Fibroblast of the aortic adventitia (primary cell): Measurements from ENCODE around the gene KCNAB1. TPM values are rescaled to one million over a fixed set of nuclear protein-coding genes. Genes with fewer than 3 reads are reported as not detected.

ENCODE experiments used
- DNase-seq: peaks from one replicate; pipeline ENCODE4 v3.0.0-alpha.2; 2010; ENCODE audit warnings: low read depth
- H3K4me3 ChIP-seq: 2 replicates; pipeline ENCODE4 v1.5.1; 2011; ENCODE audit warnings: low read depth, mild to moderate bottlenecking, control low read depth, low read length, moderate library complexity
- total RNA-seq: library from RNA; depleted of rRNA; stranded (reverse); fragments of >200 nt; gene quantifications from 2 replicates; pipeline ENCODE4 v1.2.3, GENCODE V29; 2012; ENCODE audit warnings: low replicate concordance
- TF ChIP-seq, protein P1 (sequence below): IDR thresholded peaks from 2 replicates; pipeline ENCODE4 v1.5.1; 2011; ENCODE audit warnings: mild to moderate bottlenecking, low read length, control low read depth, inconsistent platforms; ENCODE audit not compliant: insufficient read depth

KCNAB1 gene
- total RNA-seq, 1 donor = 3.3 TPM

DNA sequence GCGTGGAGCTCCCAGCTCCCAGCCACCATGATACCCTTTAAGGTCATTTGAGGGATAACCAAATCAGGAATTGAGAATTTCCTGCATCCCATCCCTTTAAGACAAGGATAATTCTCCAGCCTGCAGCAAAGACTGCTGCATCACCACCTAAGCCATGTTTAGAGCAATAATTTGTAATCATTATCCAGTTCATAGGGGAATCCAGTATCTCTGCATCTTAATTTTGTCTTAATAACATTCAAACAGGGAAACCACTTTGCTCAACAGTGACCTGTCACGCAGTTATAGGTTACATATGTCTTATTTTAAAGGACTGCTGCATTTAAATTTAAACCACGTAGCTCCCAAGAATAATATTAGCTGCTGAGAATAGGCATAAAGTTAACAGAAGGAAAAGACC, 246.2 kb downstream of the KCNAB1 start:
- DNase-seq = no peak

GRCh38 chr3:156368189-156368588, 247.8 kb downstream of the KCNAB1 start:
- no peak overlapping the region for H3K4me3 ChIP-seq
- TF ChIP-seq, protein P1, sequence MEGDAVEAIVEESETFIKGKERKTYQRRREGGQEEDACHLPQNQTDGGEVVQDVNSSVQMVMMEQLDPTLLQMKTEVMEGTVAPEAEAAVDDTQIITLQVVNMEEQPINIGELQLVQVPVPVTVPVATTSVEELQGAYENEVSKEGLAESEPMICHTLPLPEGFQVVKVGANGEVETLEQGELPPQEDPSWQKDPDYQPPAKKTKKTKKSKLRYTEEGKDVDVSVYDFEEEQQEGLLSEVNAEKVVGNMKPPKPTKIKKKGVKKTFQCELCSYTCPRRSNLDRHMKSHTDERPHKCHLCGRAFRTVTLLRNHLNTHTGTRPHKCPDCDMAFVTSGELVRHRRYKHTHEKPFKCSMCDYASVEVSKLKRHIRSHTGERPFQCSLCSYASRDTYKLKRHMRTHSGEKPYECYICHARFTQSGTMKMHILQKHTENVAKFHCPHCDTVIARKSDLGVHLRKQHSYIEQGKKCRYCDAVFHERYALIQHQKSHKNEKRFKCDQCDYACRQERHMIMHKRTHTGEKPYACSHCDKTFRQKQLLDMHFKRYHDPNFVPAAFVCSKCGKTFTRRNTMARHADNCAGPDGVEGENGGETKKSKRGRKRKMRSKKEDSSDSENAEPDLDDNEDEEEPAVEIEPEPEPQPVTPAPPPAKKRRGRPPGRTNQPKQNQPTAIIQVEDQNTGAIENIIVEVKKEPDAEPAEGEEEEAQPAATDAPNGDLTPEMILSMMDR = no peak
- DNase-seq = no peak

More for the DNA sequence above, 246.2 kb downstream of the KCNAB1 start:
- TF ChIP-seq, protein P1 = no peak
- H3K4me3 ChIP-seq = no peak overlapping the region

DNA sequence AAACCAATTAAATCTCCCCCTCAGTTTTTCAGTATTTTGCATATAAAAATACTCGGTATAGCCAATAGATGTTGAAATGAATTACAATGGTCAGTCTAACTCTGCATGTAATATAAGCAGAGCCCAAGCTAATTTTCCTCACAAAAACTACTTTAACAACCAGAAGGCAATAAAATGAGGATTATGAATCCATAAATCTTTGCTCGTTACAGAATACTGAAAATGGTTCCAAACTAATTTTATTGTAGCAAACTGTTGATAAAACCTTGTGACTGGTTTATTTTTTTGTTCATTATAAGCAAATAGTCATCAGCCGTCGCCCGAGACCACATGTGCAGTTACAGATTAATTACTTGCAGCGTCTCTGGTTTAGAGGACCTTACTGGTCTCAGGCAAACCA, 251.3 kb downstream of the KCNAB1 start:
- no peak for DNase-seq
- TF ChIP-seq, protein P1 = no peak
- H3K4me3 ChIP-seq = no peak overlapping the region

GRCh38 chr3:156373095-156373494, 252.7 kb downstream of the KCNAB1 start:
- DNase-seq = no peak
- TF ChIP-seq, protein P1 = no peak

DNA sequence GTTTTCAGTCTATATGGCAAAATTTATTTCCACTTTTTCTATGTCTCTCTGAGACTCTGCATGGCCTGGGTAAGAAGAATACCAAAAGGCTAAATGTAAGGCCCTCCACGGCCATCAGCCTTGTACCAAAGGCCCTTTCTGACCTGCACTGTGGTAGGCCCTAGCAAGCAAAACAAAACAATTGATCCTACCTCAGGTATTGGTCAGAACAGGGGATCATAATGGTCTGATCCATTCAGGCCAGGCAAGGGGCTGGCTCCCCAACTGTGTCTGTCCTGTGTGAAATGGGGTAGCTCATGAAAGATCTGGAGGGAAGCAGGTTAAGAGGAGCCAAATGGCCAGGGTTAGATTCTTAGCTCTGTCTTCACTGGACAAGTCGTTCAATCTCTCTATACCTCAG, 253.3 kb downstream of the KCNAB1 start:
- H3K4me3 ChIP-seq = no peak overlapping the region
- DNase-seq = no peak
- TF ChIP-seq, protein P1 = no peak

More at GRCh38 chr3:156373095-156373494, 252.7 kb downstream of the KCNAB1 start:
- H3K4me3 ChIP-seq = no peak overlapping the region

DNA sequence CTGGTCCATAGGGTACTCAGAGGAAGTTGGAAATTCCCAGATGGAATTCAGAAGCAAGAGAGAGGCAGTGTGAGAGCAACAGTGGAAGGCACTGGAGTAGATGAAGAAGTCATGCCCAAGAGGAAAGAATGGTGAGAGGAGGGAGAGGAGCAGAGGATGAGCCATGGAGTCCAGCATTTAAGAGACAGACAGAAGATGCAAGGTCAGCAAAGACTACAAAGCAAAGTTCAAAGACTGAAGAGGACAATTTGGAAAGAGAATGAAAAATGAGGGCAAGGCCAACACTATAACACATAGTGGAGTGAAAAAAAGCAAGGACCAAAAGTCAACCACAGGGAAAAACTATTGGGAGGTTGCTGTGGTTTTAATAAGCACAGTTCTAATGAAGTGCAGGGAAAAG, 255.8 kb downstream of the KCNAB1 start:
- no peak for DNase-seq

More for the DNA sequence above, 255.8 kb downstream of the KCNAB1 start:
- no peak overlapping the region for H3K4me3 ChIP-seq
- TF ChIP-seq, protein P1 = no peak
